Stomach (tissue), 4 donors: Measurements from ENCODE around the gene UBA7.

Experiments used
- CTCF ChIP-seq, 7 experiments: fragments of 450-650 bp in 4 of 7; fragments of 200-600 bp in 3 of 7; sonication (generic) in 3 of 7; IDR thresholded peaks; one replicate each; pipeline ENCODE4 v1.5.1; 2016 to 2019; ENCODE audit warnings: antibody characterized with exemption in 7 of 7, control low read depth in 2 of 7, mild to moderate bottlenecking in 1 of 7
- POLR2A ChIP-seq, 4 donors: fragments of 450-650 bp; IDR thresholded peaks; one replicate each; pipeline ENCODE4 v1.6.1; 2016; ENCODE audit warnings: antibody characterized with exemption in 4 of 4, control low read depth in 2 of 4, mild to moderate bottlenecking in 1 of 4, moderate library complexity in 1 of 4
- POLR2AphosphoS5 ChIP-seq, 3 donors: sonication (generic); formaldehyde crosslinking; IDR thresholded peaks; one replicate each; pipeline ENCODE4 v1.6.1; 2016; ENCODE audit warnings: antibody characterized with exemption in 3 of 3

GRCh38 chr3:49805367-49805782 lies 8.4 kb downstream of the UBA7 start:
- TF ChIP-seq POLR2A (IDR thresholded peaks at IDR 0.05) (no peak), CTCF (IDR thresholded peaks at IDR 0.05) (no peak), POLR2AphosphoS5 (IDR thresholded peaks at IDR 0.05) (peak in 2 of 3 donors; percentile 37 to 45)
